Measurements from ENCODE around the gene CUBN. TPM values are rescaled to one million over a fixed set of nuclear protein-coding genes. Genes with fewer than 3 reads are reported as not detected.

The CUBN gene
- total RNA-seq, 4 donors from 2014 or later = 0.37 to 1.5 (median 1.1) TPM

GRCh38 chr10:17056781-17057428, 72.7 kb downstream of the CUBN start:
- TF ChIP-seq POLR2A (IDR thresholded peaks at IDR 0.05) = no peak
- no peak for TF ChIP-seq POLR2AphosphoS5 (IDR thresholded peaks at IDR 0.05)
- no peak for TF ChIP-seq CTCF (IDR thresholded peaks at IDR 0.05)
- TF ChIP-seq EP300 (IDR thresholded peaks at IDR 0.05; ENCODE audit: low read depth) = no peak
- in situ Hi-C loops (cut with MboI; ENCODE audit: low pct_ligation_motif_present in 1 of 4, low pct_unique_long_range_greater_than_20kb in 1 of 4, low sequenced_read_pairs in 3 of 4) = no loop called here
- WGBS, 2 donors (ENCODE audit: low coverage in 1 of 2) = 59 to 67% methylated on average over 3 to 6 of the region's 6 CpGs

GRCh38 chr10:17053513-17053912, 76.1 kb downstream of the CUBN start:
- peaks cover 0 to 7% of the 10 kb centered on the region in 2 donors for H3K9me3 ChIP-seq
- intact Hi-C loops (cut with DNase I; ENCODE audit: low total_unique reads) (no loop called here), in situ Hi-C loops (cut with MboI; ENCODE audit: low pct_ligation_motif_present in 1 of 4, low pct_unique_long_range_greater_than_20kb in 1 of 4, low sequenced_read_pairs in 3 of 4) (no loop called here)
- no peak for DNase-seq
- no peaks in the 10 kb centered on the region for H3K27me3 ChIP-seq
- no peaks in the 10 kb centered on the region for H3K36me3 ChIP-seq
- 79 to 88% methylated on average over 3 of the region's 3 CpGs for WGBS, 2 donors (ENCODE audit: low coverage in 1 of 2)
- no peak overlapping the region for H3K4me3 ChIP-seq
- H3K27ac ChIP-seq = no peak overlapping the region
- no peak for TF ChIP-seq EP300 (IDR thresholded peaks at IDR 0.05; ENCODE audit: low read depth)
- TF ChIP-seq POLR2AphosphoS5 (IDR thresholded peaks at IDR 0.05) = no peak
- no peak for TF ChIP-seq CTCF (IDR thresholded peaks at IDR 0.05)
- no peak for TF ChIP-seq POLR2A (IDR thresholded peaks at IDR 0.05)
- no peaks in the 10 kb centered on the region for H3K4me1 ChIP-seq

More at GRCh38 chr10:17056781-17057428, 72.7 kb downstream of the CUBN start:
- Histone ChIP-seq H3K4me1 (no peaks in the 10 kb centered on the region), H3K4me3 (no peak overlapping the region), H3K9me3 (peaks cover 0 to under 1% of the 10 kb centered on the region in 2 donors), H3K36me3 (no peaks in the 10 kb centered on the region), H3K27me3 (no peaks in the 10 kb centered on the region), H3K27ac (no peak overlapping the region)
- intact Hi-C loops (cut with DNase I; ENCODE audit: low total_unique reads) = no loop called here
- no peak for DNase-seq

GRCh38 chr10:17053061-17053460, 76.5 kb downstream of the CUBN start:
- H3K27ac ChIP-seq = no peak overlapping the region
- DNase-seq = no peak
- in situ Hi-C loops (cut with MboI; ENCODE audit: low pct_ligation_motif_present in 1 of 4, low pct_unique_long_range_greater_than_20kb in 1 of 4, low sequenced_read_pairs in 3 of 4) = no loop called here
- no peaks in the 10 kb centered on the region for H3K27me3 ChIP-seq
- no peak overlapping the region for H3K4me3 ChIP-seq
- H3K36me3 ChIP-seq = no peaks in the 10 kb centered on the region
- intact Hi-C loops (cut with DNase I; ENCODE audit: low total_unique reads) = no loop called here
- TF ChIP-seq POLR2A (IDR thresholded peaks at IDR 0.05) = no peak
- no peak for TF ChIP-seq POLR2AphosphoS5 (IDR thresholded peaks at IDR 0.05)
- no peak for TF ChIP-seq EP300 (IDR thresholded peaks at IDR 0.05; ENCODE audit: low read depth)
- TF ChIP-seq CTCF (IDR thresholded peaks at IDR 0.05) = no peak
- H3K9me3 ChIP-seq = peaks cover 0 to 7% of the 10 kb centered on the region in 2 donors
- H3K4me1 ChIP-seq = no peaks in the 10 kb centered on the region

- Histone ChIP-seq H3K27ac (no peak overlapping the region), H3K36me3 (no peaks in the 10 kb centered on the region), H3K27me3 (no peaks in the 10 kb centered on the region), H3K9me3 (peaks cover 0 to 7% of the 10 kb centered on the region in 2 donors), H3K4me1 (no peaks in the 10 kb centered on the region), H3K4me3 (no peak overlapping the region)
- 87 to 94% methylated on average over 3 of the region's 3 CpGs for WGBS, 2 donors (ENCODE audit: low coverage in 1 of 2)
- TF ChIP-seq POLR2A (IDR thresholded peaks at IDR 0.05) (no peak), POLR2AphosphoS5 (IDR thresholded peaks at IDR 0.05) (no peak), CTCF (IDR thresholded peaks at IDR 0.05) (no peak), EP300 (IDR thresholded peaks at IDR 0.05; ENCODE audit: low read depth) (no peak)
- intact Hi-C loops (cut with DNase I; ENCODE audit: low total_unique reads) = no loop called here
- no peak for DNase-seq
- in situ Hi-C loops (cut with MboI; ENCODE audit: low pct_ligation_motif_present in 1 of 4, low pct_unique_long_range_greater_than_20kb in 1 of 4, low sequenced_read_pairs in 3 of 4) = no loop called here
These were observed 77.8 kb downstream of the CUBN start for GRCh38 chr10:17051851-17052250.

All from transverse colon (tissue), 4 donors.